HG03039 (cell line): ENCODE results near the gene TTC28.

Experiments
- ATAC-seq: cut with Tn5 transposase; IDR thresholded peaks from one replicate; pipeline ENCODE4 v1.9.1; 2021; ENCODE audit warnings: mild to moderate bottlenecking, moderate library complexity; ENCODE audit not compliant: unreplicated experiment

Gene TTC28

DNA sequence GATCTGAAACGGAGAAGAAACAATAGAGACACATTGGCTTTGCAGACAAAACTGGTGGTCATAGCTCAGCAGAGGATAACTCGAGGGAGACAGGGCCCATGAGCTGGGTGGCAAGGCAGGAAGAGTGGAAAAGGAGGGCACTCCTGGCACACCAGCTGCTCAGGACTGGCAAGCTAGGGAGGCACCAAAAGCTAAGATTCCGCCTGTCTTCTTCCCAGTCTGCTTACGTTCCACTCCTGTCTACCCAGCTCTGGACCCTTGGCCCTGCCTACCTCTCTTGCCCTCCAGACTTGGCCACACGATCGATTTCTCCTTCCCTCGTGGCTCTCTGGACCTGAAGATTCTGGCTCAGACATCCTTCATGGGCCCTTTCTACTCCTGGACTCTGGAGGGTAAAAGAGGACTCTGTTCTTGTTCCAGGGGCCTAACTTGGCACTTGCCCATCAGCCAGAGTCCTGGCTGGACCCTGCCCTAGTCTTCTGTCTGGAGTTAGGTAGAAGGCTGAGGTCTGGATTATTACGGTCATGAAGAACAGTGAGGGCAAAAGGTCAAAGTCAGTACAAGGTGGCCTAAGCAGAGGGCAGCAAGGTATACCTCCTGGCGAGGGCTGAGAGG lies 645.4 kb downstream of the TTC28 start:
- ATAC-seq = no peak

DNA sequence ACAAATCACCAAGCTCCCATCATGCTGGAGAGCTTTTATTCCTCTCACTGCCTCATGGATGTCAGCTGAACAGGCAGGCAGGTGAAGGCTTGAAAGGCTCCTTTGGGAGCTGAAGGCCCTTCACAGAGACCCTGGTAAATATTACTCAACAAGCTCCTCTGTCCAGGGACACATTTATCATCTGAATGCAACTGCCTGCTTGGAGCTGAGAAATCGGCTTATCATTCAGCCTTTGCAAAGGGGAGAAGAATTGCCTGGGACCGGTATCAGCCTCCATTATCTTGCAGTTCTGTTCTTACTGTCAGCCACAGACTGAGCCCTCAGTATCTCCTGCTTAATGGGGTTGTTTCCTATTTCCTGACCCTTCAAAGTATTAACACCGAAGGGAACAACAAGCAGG lies 646.8 kb downstream of the TTC28 start:
- ATAC-seq = no peak

DNA sequence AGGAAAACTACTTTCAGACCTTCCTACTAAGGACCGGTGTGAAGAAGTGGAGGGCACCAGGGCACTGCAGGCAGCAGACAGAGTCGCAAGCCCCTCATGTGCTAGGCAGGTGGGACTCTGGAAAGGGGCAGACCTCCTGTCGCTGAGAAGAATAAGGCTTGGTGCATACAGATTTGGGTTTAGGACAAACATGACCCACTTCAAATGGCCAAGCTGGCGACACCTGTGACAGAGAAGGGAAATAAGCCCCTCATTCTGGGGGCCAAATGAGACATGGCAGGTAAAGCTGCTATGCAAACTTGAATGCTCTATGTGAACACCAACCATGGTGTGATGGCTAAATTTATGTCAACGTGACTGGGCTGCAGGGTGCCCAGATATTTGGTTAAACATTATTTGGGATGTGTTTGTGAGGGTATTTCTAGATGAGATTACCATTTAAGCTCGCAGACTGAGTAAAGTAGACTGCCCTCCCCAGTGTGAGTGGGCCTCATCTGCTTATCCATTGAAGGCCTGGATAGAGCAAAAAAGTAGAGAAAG lies 648.2 kb downstream of the TTC28 start:
- ATAC-seq = no peak

DNA sequence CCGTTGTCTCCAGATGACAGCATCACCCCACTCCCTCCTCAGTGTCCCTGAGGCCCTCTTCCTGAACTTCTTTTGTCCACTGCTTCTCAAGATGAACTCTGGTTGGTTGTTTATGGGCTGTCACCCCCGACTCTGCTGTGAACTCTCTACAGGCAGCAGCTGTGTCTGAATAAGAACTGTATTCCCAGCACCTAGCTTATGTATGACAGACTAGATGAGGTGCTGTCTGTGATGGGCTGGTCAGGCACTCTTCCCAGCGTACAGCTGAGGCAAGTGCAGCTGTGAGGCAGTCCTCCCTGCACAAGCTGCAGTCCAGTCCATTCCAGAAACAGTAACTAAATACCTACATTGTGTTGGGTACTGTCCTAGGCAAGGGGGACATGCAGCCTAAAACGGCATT lies 649.2 kb downstream of the TTC28 start:
- no peak for ATAC-seq

DNA sequence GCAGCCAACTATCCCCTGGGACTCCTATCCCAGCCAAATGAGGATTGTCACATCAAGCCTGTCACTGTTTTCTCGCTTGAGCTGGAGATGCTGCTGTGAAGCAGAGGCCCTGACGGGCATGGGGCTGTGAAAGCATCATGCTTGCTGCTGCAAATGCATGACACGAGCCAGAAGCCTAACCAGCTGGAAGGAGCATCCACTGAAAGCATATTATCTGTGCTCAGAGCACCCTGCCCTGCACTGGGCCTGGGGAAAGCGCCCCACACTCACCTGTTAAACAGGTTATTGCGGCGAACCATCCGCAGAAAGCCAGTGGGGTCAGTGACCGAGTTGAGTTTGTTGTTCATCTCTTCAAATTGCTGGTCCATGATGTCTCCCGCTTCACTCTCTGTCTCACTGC lies 649.7 kb downstream of the TTC28 start:
- ATAC-seq = no peak

DNA sequence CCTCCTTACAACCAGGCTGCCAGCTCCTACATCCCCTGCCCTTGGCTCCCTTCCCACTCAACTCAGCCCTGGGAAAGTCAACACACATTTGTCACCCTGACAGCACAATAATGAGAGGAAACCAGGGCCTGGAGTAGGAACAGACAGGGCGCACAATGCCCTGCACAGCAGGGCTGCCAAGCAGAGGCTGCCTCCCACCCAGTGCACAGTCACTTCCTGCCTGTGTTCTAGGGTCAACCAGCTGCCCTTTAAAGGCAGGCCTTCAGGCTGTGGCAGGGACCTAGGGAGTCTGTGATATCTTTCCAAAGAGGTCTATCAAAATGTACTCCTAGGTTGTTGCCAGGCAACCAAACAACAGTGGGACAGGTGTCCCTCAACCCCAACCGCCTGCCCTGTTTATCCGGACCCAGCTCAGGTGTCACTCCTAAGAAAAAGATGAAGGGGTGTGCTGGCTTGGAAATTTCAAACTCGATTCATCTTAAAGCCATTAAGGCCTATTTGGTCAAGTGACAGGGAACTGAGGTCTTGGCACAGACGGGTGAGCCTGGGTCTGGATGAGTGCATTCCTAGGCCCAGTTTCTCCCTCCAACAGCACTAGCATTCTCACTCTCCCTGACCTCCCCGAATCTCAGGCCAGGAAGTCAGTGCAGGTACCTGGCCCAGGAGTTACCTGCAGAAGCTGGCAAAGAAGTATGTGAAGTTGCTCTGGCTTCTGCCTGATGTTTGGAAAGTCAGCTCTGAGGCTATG lies 650.3 kb downstream of the TTC28 start:
- ATAC-seq = no peak

DNA sequence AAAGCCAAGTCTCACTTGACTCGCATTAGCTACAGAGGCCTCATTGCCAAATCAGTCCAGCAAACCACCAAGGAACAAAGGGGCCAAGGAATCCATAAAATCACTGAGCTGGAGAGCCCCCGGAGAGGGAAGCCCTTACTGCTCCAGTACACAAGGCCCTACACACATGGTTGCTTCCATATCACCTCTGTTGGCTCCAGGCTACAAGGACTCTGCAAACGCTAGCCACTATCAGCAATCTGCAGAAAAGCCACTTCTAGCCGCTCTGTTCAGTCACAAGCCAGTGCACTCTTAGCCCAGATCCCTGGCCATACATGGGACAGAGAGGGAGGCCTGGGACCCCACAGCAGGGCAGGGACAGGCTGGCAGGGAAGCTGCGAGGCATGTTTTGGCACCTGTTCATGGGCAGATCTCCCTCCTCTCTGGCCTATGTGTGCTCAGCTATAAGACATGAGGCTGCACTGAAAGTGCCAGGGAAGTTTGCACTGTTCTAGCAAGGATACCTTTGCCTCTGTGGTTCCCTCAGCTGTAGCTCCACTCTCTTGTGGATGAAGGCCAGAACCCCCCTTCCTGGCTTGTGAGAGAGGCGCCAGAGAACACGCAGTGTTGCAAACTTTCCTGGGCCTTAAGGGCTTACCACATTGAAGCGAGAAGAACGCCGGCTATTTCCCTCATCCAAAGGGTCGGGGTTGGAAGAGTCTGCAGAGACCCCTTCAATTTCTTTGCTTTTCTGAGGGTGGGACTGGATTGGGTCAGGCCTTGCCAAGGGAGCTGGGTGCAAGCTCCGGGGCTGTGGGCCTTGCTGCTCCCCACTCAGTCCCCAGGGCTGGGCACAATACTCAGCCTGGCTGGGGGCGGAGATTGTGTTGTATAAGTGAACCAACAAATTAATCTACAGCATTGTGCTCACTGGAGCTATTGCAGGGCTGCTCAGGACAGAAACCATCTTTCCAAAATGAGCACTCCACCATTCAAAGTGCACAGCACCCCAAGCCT lies 651.9 kb downstream of the TTC28 start:
- no peak for ATAC-seq

DNA sequence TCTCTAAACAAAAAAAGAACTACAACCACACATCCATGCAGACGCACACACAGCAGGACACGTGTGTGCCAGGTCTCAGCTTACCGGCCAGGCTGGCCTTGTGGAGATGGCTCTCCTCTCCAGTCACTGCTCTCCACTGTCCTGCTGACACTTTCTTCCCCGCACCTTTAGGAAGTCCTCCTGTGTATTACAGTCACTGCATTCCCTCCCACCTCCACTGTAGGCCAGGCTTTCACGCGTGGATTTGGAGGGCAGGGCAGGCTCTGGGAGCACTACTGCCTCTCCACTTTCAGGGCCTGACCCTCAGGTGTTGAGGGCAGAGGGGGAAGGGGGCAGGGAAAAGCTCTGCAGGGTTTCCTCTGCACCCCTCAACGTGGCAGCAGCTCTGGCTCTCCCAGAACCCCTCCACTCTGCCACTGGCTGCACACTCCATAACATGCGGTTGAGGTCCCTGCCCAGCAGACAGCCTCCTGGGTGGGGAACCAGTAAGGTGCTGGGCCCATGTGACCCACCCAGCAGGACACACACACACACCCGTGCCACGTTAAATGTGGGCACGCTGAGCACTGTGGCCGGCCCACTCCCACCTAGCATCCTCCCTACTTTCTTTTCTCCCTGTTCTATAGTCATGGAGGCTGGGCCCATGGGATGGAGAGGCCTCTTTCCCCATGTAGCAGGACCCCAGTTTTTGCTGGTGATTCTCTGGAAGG lies 653.6 kb downstream of the TTC28 start:
- ATAC-seq = no peak

DNA sequence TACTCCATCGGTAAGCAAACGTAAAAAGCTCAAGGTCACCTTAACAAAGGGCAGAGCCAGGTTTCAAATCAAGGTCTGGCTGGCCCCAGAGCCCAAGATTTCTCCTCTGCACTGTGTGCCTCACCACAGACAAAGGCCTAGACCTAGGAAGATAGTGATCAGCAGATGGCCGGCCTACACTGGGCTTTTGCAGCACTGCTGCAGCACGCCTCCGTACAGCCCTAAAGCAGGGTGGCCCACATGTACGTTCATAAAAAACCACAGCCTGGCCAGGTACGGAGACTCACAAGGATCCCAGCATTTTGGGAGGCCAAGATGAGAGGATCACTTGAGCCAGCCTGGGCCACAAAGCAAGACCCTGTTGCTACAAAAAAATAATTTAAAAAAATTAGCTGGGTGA lies 654.3 kb downstream of the TTC28 start:
- no peak for ATAC-seq

DNA sequence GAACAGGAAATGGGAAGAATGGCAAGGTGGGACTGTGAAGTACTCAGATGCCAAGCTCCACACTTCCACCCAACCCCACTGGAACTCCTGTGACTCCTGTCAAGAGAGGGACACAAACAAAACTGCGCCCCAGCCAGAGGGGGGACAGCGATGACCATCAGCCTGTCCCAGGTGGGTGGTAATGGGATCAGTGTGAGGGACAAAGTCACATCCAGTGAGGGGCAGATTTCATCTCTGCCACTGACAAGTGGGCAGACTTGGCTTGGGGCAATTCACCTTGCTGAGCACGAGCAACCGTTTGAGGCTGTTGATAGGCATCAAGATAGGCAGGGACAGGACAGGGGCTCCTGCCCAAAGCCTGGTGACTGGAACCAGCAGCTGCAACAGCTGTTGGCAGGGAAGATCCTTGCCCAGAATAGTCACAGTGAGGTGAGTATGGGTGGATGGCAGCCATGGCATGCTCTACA lies 655.2 kb downstream of the TTC28 start:
- no peak for ATAC-seq

DNA sequence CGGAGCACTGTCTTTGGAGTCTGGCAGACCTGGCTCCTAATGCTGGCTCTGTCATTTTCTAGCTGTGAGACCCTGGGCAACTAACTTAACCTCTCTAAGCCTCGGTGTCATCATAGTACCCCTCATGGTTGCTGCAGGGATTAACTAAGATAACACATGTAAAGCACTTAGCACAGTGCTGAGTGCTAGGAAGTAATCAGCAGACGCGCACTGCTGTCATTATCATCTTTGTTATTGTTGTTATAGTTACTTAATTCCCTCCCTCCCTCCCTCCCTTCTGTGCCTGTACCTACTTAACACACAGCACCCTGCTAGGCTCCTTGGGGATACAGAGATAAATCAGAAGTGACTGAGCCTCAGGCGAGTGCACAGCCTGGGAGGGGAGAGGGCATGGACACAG lies 655.9 kb downstream of the TTC28 start:
- ATAC-seq = no peak

DNA sequence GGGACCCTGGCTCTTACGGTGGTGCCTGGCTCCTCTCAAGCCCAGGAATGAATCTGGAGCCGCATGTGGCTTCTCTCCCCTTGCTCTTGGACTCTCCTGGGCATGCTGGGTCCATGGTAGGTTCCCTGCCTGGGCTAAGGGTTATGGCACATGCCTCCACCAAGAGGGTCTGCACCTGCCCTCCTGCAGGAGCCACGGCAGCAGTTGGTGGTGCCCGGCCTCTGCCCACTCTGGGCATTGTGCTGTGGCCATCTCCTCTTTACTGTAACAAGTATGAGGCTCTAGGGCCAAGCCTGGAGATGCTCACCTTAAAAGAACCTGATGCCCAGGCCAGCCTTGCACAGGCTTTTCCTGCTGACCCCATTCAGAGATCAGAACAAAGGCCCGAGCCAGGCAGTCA lies 656.6 kb downstream of the TTC28 start:
- ATAC-seq = no peak

DNA sequence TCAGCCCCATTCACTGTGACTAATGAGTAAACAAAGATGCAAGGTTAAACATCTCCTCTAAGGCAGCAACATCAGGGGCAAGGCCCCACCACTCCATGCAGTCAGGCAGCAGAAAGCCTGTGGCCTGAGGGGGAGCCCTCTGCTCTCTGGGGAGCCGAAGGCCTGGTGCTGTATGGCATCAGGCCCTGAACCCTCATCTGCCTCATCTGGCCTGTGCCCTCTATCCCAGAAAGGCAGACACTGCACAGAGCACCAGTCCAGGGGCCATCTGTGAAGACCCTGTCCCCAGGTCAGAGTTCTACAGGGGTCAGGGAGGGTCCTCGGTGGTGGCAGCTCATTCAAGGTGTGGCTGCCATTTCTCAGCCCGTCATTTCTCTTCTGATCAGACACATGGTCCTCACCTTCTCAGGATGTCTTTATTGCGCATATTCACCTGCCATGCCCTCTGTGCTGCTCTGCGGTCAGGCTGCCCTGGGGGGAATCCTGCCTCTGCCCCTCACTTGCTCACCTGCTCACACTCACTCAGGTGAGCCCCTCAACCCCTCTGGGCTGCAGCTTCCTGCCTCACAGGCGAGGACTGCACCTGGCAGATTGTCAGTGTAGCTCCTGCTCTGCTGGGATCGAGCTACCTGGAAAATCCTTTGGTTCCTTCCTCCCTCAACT lies 657.5 kb downstream of the TTC28 start:
- no peak for ATAC-seq

DNA sequence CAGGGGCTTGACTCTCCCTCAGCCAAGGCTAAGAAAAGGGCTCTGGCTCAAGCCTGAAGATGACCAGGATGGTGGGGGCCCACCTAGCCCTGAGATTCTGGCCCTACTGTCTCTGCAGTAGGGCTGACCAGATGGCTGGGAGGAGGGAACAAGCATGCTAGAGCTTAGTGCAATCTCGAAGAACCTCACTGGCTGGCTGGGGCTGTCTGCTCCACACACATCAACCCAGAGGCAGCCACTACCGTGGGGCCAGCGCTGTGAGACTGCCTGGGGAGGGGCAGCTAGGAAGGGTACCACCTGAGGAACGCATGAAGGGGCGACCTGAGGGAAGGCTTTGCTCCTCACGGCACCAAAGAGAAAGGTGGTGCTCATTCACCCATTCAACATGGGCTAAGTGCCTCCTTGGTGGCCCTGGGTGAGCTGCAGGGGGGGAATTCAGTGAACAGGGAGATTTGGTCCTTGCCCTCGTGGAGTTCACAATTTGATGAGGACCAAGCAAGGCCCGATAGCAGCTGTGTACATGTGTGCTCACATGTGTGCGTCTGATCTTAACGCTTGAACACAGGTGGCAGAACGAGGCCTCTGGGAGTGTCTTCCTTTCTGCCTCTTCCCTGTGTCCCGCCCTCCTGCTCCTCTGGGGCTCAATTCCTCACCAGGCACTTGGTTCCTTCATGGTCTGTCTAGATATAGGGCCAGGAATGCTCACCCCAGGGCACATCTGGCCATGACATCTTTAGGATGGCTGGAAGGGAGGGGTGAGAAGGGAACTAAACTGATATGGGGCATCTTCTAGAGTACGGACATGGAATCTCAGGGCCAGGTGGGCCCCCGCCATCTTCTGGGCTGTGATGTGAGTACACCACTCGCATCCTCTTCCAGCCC lies 658.3 kb downstream of the TTC28 start:
- ATAC-seq = no peak

DNA sequence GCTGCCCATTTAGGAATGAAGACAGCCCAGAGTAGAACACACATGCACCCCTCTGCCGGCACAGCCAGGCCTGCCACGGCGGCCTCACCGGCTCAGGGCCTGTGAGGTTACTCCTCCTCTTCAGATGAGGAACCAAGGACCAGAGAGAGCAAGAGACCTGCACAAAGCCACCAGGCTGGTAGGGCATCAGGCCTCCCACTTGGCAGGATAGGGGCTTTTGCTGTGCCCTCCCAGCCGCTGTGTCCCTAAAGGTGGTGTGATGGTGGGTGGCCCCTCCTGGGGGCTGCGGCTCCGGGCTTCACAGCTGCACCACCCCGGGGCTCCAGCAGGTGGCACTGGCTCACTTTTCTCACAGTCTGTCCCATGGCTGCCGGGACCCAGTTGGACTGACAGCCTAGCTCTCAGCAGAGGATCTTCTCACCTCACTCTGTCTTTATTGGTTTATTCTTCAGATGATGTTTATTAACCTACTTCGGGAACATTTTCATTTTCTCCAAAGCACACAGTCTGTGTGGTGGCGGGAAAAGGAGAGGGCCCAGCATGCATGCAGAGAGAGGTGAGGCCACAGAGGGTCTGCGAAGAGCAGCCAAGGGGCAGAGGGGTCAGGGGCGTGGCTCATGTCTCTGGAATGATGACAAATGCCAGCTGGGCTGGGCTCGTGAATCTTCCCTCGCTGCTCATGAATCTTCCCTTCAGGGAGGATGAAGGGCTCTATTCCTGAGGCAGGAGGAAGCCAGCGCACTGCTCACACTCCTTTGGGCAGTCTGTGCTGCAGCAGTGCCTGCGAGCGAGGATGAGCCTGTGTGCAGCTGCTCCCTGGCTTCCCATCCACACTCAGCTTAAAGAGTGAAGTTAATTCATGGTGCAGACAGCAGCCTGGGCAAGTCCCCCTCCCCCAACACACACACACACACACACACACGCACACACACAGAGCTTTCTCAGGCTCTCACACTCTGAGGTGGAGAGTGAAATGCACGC lies 659.5 kb downstream of the TTC28 start:
- ATAC-seq = no peak

DNA sequence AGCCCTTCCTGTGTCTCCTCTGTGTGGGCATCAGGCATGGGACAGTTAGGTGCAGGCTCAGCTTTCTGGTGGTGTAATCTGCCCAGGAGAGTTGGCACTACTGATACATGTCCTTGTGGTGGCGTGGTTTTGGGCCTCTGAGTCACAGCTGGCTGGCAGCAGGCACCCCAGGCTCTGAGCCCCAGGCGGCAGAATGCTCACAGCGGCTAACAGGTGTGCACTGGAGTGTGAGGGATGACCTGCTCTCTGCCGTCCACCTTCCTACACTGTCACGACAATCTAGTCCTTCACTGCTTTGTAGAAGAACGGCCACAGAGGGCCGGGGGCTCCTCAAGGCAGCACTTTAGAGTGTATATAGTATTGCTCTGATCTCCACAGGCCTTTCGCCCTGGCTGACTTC lies 660.3 kb downstream of the TTC28 start:
- ATAC-seq = no peak

DNA sequence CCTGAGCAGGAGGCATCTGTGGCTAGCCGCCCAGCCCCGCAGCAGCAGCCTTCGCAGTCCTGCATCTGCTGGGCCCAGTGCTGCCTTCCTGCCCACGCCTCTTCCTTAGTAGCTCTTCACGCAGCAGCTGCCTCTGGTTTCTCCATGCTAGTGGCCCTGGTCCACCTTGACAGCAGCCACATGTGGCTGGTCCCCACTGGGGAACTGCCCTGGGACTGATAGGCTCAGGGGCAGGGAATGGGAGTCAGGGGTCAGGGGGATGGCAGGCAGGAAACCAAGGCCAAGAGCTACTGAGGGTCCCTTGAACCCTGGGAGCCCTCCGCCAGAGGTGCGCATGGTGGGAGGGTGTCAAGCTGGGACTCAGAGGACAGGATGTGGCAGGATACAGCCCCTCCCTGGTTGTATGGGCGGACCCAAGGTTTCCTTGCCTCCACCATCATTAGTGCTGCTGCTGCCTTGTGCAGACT lies 661.1 kb downstream of the TTC28 start:
- ATAC-seq = no peak

DNA sequence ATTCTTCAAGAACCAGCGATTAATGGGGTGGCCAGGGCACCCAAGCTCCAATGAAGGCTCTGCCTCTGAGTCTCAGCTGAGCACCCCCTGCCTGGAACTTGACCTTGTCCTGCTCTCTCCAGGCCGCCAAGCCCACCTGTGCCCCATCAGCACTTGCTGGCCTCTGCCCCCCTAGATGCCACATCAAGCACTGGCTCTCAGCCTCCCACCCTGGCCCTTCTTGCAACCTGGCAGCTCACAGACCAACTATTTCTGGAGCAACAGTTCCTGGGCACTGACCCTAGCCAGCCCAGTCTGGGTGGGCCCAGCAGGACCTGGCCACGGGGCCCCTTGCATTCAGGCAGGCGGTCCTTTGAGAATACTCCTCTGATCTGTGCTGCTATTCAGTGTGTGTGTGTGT lies 661.8 kb downstream of the TTC28 start:
- no peak for ATAC-seq
